ENCODE data around the gene POLG. TPM values are rescaled to one million over a fixed set of nuclear protein-coding genes. Genes with fewer than 3 reads are reported as not detected.

Gene POLG
- total RNA-seq (2022; extraction: Qiagen RNA extraction) = 40.7 to 59.3 TPM (median 54.6 TPM) in 5 replicates

GRCh38 chr15:89334510-89335297 is at the start of gene POLG:
Gene POLG, minus strand, starts transcription at chr15:89334824. Its CDS starts 1,070 bp downstream, at chr15:89333754.

Other genes starting within 250 kb of the POLG start
- gene ABHD2, start 246.4 kb downstream of the POLG start, total RNA-seq (2022; extraction: Qiagen RNA extraction) = 102 to 214 TPM (median 176 TPM) in 5 replicates
- gene RLBP1, start 113.2 kb downstream of the POLG start, total RNA-seq (2022; extraction: Qiagen RNA extraction) = not detected in 5 replicates
- gene FANCI, start 90.8 kb downstream of the POLG start, total RNA-seq (2022; extraction: Qiagen RNA extraction) = 50.6 to 68.4 TPM (median 60.8 TPM) in 5 replicates
- gene RHCG, start 161.8 kb upstream of the POLG start, total RNA-seq (2022; extraction: Qiagen RNA extraction) = 37.0 to 51.0 TPM (median 39.6 TPM) in 5 replicates
- 8.8 to 13.6 TPM (median 12.1 TPM) in 5 replicates for gene TICRR, start 240.6 kb upstream of the POLG start, total RNA-seq (2022; extraction: Qiagen RNA extraction)